Neural cell (in vitro differentiated cells): ENCODE data around the gene ONECUT2. TPM values are rescaled to one million over a fixed set of nuclear protein-coding genes. Genes with fewer than 3 reads are reported as not detected.

Experiments used
- H2AFZ ChIP-seq: fragments of 200-600, 300-800 bp; sonication (generic), shearing (Covaris generic); 2 replicates; pipeline ENCODE4 v1.6.0; 2014; ENCODE audit warnings: low read depth, mild to moderate bottlenecking, antibody characterized with exemption, low read length, moderate library complexity
- H3F3A ChIP-seq: fragments of 200-600 bp; shearing (Covaris generic); 2 replicates; pipeline ENCODE4 v1.6.1; 2016; ENCODE audit warnings: mild to moderate bottlenecking, moderate library complexity, mixed read lengths, antibody characterized with exemption, low read length; ENCODE audit not compliant: insufficient read depth, poor library complexity, severe bottlenecking
- H3K27ac ChIP-seq: fragments of 200-600, 300-800 bp; sonication (generic), shearing (Covaris generic); 2 replicates; pipeline ENCODE4 v1.5.1; 2014; ENCODE audit warnings: mild to moderate bottlenecking, low read length, moderate library complexity
- H3K27me3 ChIP-seq: fragments of 300-800, 200-600 bp; sonication (generic), shearing (Covaris generic); 2 replicates; pipeline ENCODE4 v1.6.0; 2014; ENCODE audit warnings: mild to moderate bottlenecking, low read depth, low read length, moderate library complexity; ENCODE audit not compliant: insufficient read depth
- H3K36me3 ChIP-seq: fragments of 300-800, 200-600 bp; sonication (generic), shearing (Covaris generic); 2 replicates; pipeline ENCODE4 v1.5.1; 2014; ENCODE audit warnings: mild to moderate bottlenecking, antibody characterized with exemption, low read length, moderate library complexity; ENCODE audit not compliant: insufficient read depth
- H3K4me2 ChIP-seq: fragments of 300-800, 200-600 bp; sonication (generic), shearing (Covaris generic); 2 replicates; pipeline ENCODE4 v1.6.0; 2014; ENCODE audit warnings: mild to moderate bottlenecking, low read length
- H3K4me3 ChIP-seq: fragments of 300-800, 200-600 bp; sonication (generic), shearing (Covaris generic); 2 replicates; pipeline ENCODE4 v1.5.1; 2014; ENCODE audit warnings: mild to moderate bottlenecking, low read length, moderate library complexity
- H3K79me2 ChIP-seq: fragments of 200-600 bp; shearing (Covaris generic); replicated peaks from 2 replicates; pipeline ENCODE4 v1.6.0; 2014; ENCODE audit warnings: mild to moderate bottlenecking, low read length, moderate library complexity; ENCODE audit not compliant: insufficient read depth
- H3K9ac ChIP-seq: fragments of 300-800, 200-600 bp; sonication (generic), shearing (Covaris generic); 2 replicates; pipeline ENCODE4 v1.6.1; 2016; ENCODE audit warnings: mild to moderate bottlenecking, low read length, mixed read lengths
- H3K9me2 ChIP-seq: fragments of 200-600 bp; shearing (Covaris generic); 2 replicates; pipeline ENCODE4 v1.6.1; 2016; ENCODE audit warnings: mild to moderate bottlenecking, low read length, mixed read lengths; ENCODE audit not compliant: insufficient read depth
- H3K9me3 ChIP-seq: fragments of 200-600, 300-800 bp; sonication (generic), shearing (Covaris generic); 2 replicates; pipeline ENCODE4 v1.6.1; 2016; ENCODE audit warnings: mild to moderate bottlenecking, mixed run types, low read length, moderate library complexity, mixed read lengths
- H4K20me1 ChIP-seq: fragments of 200-600 bp; shearing (Covaris generic); 2 replicates; pipeline ENCODE4 v1.6.1; 2016; ENCODE audit warnings: mild to moderate bottlenecking, mixed run types; ENCODE audit not compliant: insufficient read depth
- EP300 ChIP-seq: fragments of 450-650 bp; conservative IDR thresholded peaks from 2 replicates; pipeline ENCODE4 v1.6.1; 2014; ENCODE audit warnings: antibody characterized with exemption, mild to moderate bottlenecking, moderate library complexity; ENCODE audit not compliant: poor library complexity, severe bottlenecking
- EZH2 ChIP-seq: fragments of 200-600, 300-800 bp; shearing (Covaris generic), sonication (generic); IDR thresholded peaks from 2 replicates; pipeline ENCODE4 v1.6.1; 2014; ENCODE audit warnings: antibody characterized with exemption, low read length, borderline replicate concordance, mild to moderate bottlenecking; ENCODE audit not compliant: insufficient read depth, poor library complexity, severe bottlenecking
- MXI1 ChIP-seq: fragments of 450-650 bp; conservative IDR thresholded peaks from 2 replicates; pipeline ENCODE4 v1.6.1; 2014; ENCODE audit warnings: antibody characterized with exemption, mild to moderate bottlenecking; ENCODE audit not compliant: poor library complexity, severe bottlenecking
- POLR2AphosphoS5 ChIP-seq: IDR thresholded peaks from 2 replicates; pipeline ENCODE4 v1.6.1; 2012
- RAD21 ChIP-seq: fragments of 450-650 bp; conservative IDR thresholded peaks from 2 replicates; pipeline ENCODE4 v1.6.1; 2014; ENCODE audit warnings: antibody characterized with exemption, mild to moderate bottlenecking, moderate library complexity
- SMC3 ChIP-seq: fragments of 450-650 bp; conservative IDR thresholded peaks from 2 replicates; pipeline ENCODE4 v1.6.1; 2014; ENCODE audit warnings: antibody characterized with exemption, mild to moderate bottlenecking, moderate library complexity; ENCODE audit not compliant: poor library complexity
- TAF1 ChIP-seq: IDR thresholded peaks from 2 replicates; pipeline ENCODE4 v1.6.1; 2012; ENCODE audit warnings: low read depth
- polyA plus RNA-seq: library from polyadenylated mRNA; depleted of rRNA; stranded (reverse); fragments of >200 nt; gene quantifications from 2 replicates; pipeline ENCODE4 v1.2.3, GENCODE V29; 2014
- TF ChIP-seq, protein P1 (sequence below): IDR thresholded peaks from 2 replicates; pipeline ENCODE4 v1.6.1; 2012; ENCODE audit warnings: borderline replicate concordance
- TF ChIP-seq, protein P2 (sequence below): fragments of 450-650 bp; IDR thresholded peaks from 2 replicates; pipeline ENCODE4 v1.5.1; 2014; ENCODE audit warnings: antibody characterized with exemption, mild to moderate bottlenecking, moderate library complexity; ENCODE audit not compliant: poor library complexity, severe bottlenecking

The ONECUT2 gene
- polyA plus RNA-seq, 1 donor from 2014 or later = 4.3 TPM

DNA sequence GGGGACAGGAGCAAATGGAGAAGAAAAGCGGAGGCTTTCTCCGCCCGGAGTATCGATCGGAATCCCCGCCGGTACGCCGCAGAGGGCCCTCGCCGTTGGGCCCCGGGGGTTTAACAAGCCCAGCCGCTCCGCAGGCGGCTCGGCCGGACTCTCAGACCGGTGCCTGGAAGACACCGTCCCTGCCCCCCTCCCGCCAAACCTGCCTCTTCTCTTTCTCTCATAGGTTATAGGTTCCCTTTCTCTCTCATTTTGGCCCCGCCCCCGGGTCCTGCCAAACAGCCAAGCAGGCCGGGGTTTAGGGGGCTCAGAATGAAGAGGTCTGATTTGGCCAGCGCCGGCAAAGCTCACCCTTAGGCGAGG, 4.4 kb downstream of the ONECUT2 start:
- H3K4me3 ChIP-seq = peak overlapping the region; percentile 81
- no peaks in the 10 kb centered on the region for H3K9me2 ChIP-seq
- H3K4me2 ChIP-seq = peak overlapping the region; percentile 54
- H3K36me3 ChIP-seq = no peaks in the 10 kb centered on the region
- H3F3A ChIP-seq = peaks cover 4% of the 10 kb centered on the region
- peaks cover 11% of the 10 kb centered on the region for H3K79me2 ChIP-seq
- peak overlapping the region; percentile 95 for H3K9ac ChIP-seq
- no peaks in the 10 kb centered on the region for H3K9me3 ChIP-seq
- no peak overlapping the region for H3K27ac ChIP-seq
- H2AFZ ChIP-seq = no peak overlapping the region
- TF ChIP-seq TAF1 (no peak), SMC3 (no peak), RAD21 (no peak), POLR2AphosphoS5 (no peak), EP300 (no peak), EZH2 (no peak), MXI1 (no peak)
- TF ChIP-seq, protein P1, sequence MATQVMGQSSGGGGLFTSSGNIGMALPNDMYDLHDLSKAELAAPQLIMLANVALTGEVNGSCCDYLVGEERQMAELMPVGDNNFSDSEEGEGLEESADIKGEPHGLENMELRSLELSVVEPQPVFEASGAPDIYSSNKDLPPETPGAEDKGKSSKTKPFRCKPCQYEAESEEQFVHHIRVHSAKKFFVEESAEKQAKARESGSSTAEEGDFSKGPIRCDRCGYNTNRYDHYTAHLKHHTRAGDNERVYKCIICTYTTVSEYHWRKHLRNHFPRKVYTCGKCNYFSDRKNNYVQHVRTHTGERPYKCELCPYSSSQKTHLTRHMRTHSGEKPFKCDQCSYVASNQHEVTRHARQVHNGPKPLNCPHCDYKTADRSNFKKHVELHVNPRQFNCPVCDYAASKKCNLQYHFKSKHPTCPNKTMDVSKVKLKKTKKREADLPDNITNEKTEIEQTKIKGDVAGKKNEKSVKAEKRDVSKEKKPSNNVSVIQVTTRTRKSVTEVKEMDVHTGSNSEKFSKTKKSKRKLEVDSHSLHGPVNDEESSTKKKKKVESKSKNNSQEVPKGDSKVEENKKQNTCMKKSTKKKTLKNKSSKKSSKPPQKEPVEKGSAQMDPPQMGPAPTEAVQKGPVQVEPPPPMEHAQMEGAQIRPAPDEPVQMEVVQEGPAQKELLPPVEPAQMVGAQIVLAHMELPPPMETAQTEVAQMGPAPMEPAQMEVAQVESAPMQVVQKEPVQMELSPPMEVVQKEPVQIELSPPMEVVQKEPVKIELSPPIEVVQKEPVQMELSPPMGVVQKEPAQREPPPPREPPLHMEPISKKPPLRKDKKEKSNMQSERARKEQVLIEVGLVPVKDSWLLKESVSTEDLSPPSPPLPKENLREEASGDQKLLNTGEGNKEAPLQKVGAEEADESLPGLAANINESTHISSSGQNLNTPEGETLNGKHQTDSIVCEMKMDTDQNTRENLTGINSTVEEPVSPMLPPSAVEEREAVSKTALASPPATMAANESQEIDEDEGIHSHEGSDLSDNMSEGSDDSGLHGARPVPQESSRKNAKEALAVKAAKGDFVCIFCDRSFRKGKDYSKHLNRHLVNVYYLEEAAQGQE = no peak
- TF ChIP-seq, protein P2, sequence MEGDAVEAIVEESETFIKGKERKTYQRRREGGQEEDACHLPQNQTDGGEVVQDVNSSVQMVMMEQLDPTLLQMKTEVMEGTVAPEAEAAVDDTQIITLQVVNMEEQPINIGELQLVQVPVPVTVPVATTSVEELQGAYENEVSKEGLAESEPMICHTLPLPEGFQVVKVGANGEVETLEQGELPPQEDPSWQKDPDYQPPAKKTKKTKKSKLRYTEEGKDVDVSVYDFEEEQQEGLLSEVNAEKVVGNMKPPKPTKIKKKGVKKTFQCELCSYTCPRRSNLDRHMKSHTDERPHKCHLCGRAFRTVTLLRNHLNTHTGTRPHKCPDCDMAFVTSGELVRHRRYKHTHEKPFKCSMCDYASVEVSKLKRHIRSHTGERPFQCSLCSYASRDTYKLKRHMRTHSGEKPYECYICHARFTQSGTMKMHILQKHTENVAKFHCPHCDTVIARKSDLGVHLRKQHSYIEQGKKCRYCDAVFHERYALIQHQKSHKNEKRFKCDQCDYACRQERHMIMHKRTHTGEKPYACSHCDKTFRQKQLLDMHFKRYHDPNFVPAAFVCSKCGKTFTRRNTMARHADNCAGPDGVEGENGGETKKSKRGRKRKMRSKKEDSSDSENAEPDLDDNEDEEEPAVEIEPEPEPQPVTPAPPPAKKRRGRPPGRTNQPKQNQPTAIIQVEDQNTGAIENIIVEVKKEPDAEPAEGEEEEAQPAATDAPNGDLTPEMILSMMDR = no peak
- H3K27me3 ChIP-seq = peaks cover 75% of the 10 kb centered on the region
- peaks cover 10% of the 10 kb centered on the region for H4K20me1 ChIP-seq

DNA sequence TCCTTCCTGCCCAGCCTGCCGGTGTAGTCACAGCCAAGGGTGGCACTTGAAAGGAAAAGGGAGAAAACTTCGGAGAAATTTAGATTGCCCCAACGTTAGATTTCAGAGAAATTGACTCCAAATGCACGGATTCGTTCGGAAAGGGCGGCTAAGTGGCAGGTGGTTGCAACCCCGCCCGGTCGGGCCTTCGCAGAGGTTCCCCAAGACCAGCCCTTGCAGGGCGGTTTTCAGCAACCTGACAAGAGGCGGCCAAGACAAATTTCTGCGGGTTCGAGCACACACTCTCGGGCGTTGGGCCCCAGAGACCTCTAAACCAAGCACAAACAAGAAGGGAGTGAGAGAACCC, 4.8 kb downstream of the ONECUT2 start:
- Histone ChIP-seq H3K9ac (no peak overlapping the region), H3F3A (peaks cover 4% of the 10 kb centered on the region), H3K27me3 (peaks cover 73% of the 10 kb centered on the region), H3K4me3 (peak overlapping the region; percentile 81), H3K36me3 (no peaks in the 10 kb centered on the region), H3K4me2 (no peak overlapping the region), H3K79me2 (peaks cover 11% of the 10 kb centered on the region), H3K9me3 (no peaks in the 10 kb centered on the region), H2AFZ (no peak overlapping the region), H4K20me1 (peaks cover 10% of the 10 kb centered on the region), H3K27ac (no peak overlapping the region), H3K9me2 (no peaks in the 10 kb centered on the region)
- no peak for TF ChIP-seq RAD21
- TF ChIP-seq SMC3 = no peak
- TF ChIP-seq, protein P2 = no peak
- no peak for TF ChIP-seq EZH2
- TF ChIP-seq EP300 = no peak
- no peak for TF ChIP-seq TAF1
- TF ChIP-seq, protein P1 = no peak
- TF ChIP-seq MXI1 = no peak
- TF ChIP-seq POLR2AphosphoS5 = no peak
